ENCODE results near the gene USF2.
A peak's percentile ranks its signal among the peaks of the same experiment; 100 is the strongest.

Gene USF2

GRCh38 chr19:35265900-35266519, 2.8 kb upstream of the USF2 start:
- DNase-seq: peak; percentile 26

- DNase-seq: peak; percentile 28
Measured at GRCh38 chr19:35266520-35267352, 2.0 kb upstream of the USF2 start.

GRCh38 chr19:35267353-35267817, 1.4 kb upstream of the USF2 start:
- DNase-seq: peak; percentile 70

GRCh38 chr19:35267818-35268535, 785 bp upstream of the USF2 start:
- peak; percentile 85 for DNase-seq

GRCh38 chr19:35269438-35270117, 816 bp downstream of the USF2 start:
- peak; percentile 93 for DNase-seq

GRCh38 chr19:35270381-35270811, 1.6 kb downstream of the USF2 start:
- DNase-seq: no peak

- no peak for DNase-seq
Measured at GRCh38 chr19:35271546-35271945, 2.8 kb downstream of the USF2 start.

GRCh38 chr19:35272122-35272719, 3.5 kb downstream of the USF2 start:
- DNase-seq: no peak

- DNase-seq: no peak
Measured at GRCh38 chr19:35272954-35273649, 4.3 kb downstream of the USF2 start.

GRCh38 chr19:35273686-35274259, 5.0 kb downstream of the USF2 start:
- DNase-seq: no peak

- no peak for DNase-seq
Measured at GRCh38 chr19:35274323-35274722, 5.6 kb downstream of the USF2 start.

GRCh38 chr19:35276706-35277281, 8.0 kb downstream of the USF2 start:
- DNase-seq: no peak

- no peak for DNase-seq
Measured at GRCh38 chr19:35278578-35279284, 10.0 kb downstream of the USF2 start.

- DNase-seq: no peak
Measured at GRCh38 chr19:35279374-35279773, 10.6 kb downstream of the USF2 start.

- no peak for DNase-seq
Measured at GRCh38 chr19:35279985-35280821, 11.4 kb downstream of the USF2 start.

- no peak for DNase-seq
Measured at GRCh38 chr19:35281303-35281702, 12.5 kb downstream of the USF2 start.

- DNase-seq: no peak
Measured at GRCh38 chr19:35284153-35285094, 15.7 kb downstream of the USF2 start.

- no peak for DNase-seq
Measured at GRCh38 chr19:35285095-35285449, 16.3 kb downstream of the USF2 start.
